MM.1S (cell line): Measurements from ENCODE around the gene EDAR.

Source experiments
- EZH2 ChIP-seq: fragments of 300-600 bp; sonication (generic); optimal IDR thresholded peaks from 2 replicates; pipeline ENCODE3; 2017; ENCODE audit warnings: low read depth, mild to moderate bottlenecking, antibody characterized with exemption, low read length, mixed read lengths
- EZH2phosphoT487 ChIP-seq: fragments of 300-600 bp; sonication (generic); IDR thresholded peaks from 2 replicates; pipeline ENCODE4 v1.6.1; 2018; ENCODE audit warnings: antibody characterized with exemption, low read length
- TF ChIP-seq, protein P1 (sequence below): fragments of 300-600 bp; sonication (generic); IDR thresholded peaks from 2 replicates; pipeline ENCODE4 v1.5.1; 2016; ENCODE audit warnings: antibody characterized with exemption, low read length, mixed read lengths

DNA sequence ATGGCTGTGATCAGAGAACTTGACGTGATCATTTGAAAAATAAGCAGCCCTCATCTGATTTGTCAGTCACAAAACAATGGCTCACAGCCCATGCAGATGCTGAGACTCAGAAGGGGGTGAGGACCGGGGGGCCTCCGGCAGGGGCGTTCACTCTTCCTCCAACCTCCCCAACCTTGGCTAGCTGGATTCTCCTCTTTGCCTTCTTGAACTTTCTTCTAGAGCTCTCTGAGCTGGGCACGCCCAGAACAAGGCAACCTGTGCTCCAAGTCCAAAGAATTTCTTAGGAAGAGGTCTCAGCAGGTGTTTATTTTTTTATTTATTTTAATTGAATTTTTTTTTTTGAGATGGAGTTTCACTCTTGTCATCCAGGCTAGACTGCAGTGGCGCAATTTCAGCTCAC, 16.4 kb downstream of the EDAR start:
- TF ChIP-seq, protein P1, sequence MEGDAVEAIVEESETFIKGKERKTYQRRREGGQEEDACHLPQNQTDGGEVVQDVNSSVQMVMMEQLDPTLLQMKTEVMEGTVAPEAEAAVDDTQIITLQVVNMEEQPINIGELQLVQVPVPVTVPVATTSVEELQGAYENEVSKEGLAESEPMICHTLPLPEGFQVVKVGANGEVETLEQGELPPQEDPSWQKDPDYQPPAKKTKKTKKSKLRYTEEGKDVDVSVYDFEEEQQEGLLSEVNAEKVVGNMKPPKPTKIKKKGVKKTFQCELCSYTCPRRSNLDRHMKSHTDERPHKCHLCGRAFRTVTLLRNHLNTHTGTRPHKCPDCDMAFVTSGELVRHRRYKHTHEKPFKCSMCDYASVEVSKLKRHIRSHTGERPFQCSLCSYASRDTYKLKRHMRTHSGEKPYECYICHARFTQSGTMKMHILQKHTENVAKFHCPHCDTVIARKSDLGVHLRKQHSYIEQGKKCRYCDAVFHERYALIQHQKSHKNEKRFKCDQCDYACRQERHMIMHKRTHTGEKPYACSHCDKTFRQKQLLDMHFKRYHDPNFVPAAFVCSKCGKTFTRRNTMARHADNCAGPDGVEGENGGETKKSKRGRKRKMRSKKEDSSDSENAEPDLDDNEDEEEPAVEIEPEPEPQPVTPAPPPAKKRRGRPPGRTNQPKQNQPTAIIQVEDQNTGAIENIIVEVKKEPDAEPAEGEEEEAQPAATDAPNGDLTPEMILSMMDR, result no peak
- TF ChIP-seq EZH2 (no peak), EZH2phosphoT487 (no peak)
